IMR-90 (cell line): Measurements from ENCODE around the gene HDHD3. TPM values are rescaled to one million over a fixed set of nuclear protein-coding genes. Genes with fewer than 3 reads are reported as not detected.

Experiments
- ATAC-seq: fragments of 200-7000 bp; cut with Tn5 transposase; 2 replicates; pipeline ENCODE4 v1.9.1; 2020; ENCODE audit warnings: low read depth, mild to moderate bottlenecking, moderate library complexity
- BruUV-seq: library from RNA; stranded (reverse); fragments of 400-500 nt; replicated peaks from 2 replicates; lab custom pipeline; 2021; lab: Mats Ljungman, UMichigan
- CTCF ChIA-PET: fragments of 300-600 bp; formaldehyde crosslinking; extraction: SDS; loops from one replicate; lab custom pipeline; 2021; ENCODE audit warnings: antibody characterized with exemption; lab: Yijun Ruan, JAX
- POLR2A ChIA-PET: fragments of 300-600 bp; sonication (Branson Sonifier 250); formaldehyde crosslinking; loops from one replicate; lab custom pipeline; 2022; ENCODE audit warnings: antibody characterized with exemption; ENCODE audit not compliant: unreplicated experiment; lab: Charles Lee
- DNase-seq: peaks from one replicate; pipeline ENCODE4 v3.0.0; 2013
- H2AFZ ChIP-seq: replicated peaks from 2 replicates; pipeline ENCODE3; 2013; ENCODE audit warnings: low read length, mild to moderate bottlenecking; ENCODE audit not compliant: poor library complexity
- H2AK5ac ChIP-seq: 2 replicates; pipeline ENCODE4 v1.6.1; 2013; ENCODE audit warnings: low read depth, low read length, inconsistent platforms
- H2AK9ac ChIP-seq: replicated peaks from 2 replicates; pipeline ENCODE3; 2013; ENCODE audit warnings: mild to moderate bottlenecking, low read depth, low read length, moderate library complexity; ENCODE audit not compliant: poor library complexity
- H2BK120ac ChIP-seq: 2 replicates; pipeline ENCODE4 v1.6.1; 2013; ENCODE audit warnings: low read depth, low read length, inconsistent platforms
- H2BK15ac ChIP-seq: 3 replicates; pipeline ENCODE4 v1.6.1; 2013; ENCODE audit warnings: low read depth, low read length, inconsistent platforms
- H2BK20ac ChIP-seq: 2 replicates; pipeline ENCODE4 v1.6.1; 2013; ENCODE audit warnings: low read depth, mild to moderate bottlenecking, inconsistent platforms, low read length, moderate library complexity
- H2BK5ac ChIP-seq: 2 replicates; pipeline ENCODE4 v1.6.1; 2013; ENCODE audit warnings: mild to moderate bottlenecking, low read depth, low read length, inconsistent platforms; ENCODE audit not compliant: poor library complexity, severe bottlenecking
- H3K14ac ChIP-seq: replicated peaks from 2 replicates; pipeline ENCODE4 v1.6.1; 2013; ENCODE audit warnings: low read depth, low read length, inconsistent platforms
- H3K18ac ChIP-seq: 2 replicates; pipeline ENCODE4 v1.6.1; 2013; ENCODE audit warnings: low read depth, low read length, control low read depth
- H3K23ac ChIP-seq: 2 replicates; pipeline ENCODE4 v1.6.1; 2013; ENCODE audit warnings: low read depth, low read length, inconsistent platforms
- H3K27ac ChIP-seq: 2 replicates; pipeline ENCODE4 v1.5.1; 2013; ENCODE audit warnings: mild to moderate bottlenecking, control low read depth, low read length; ENCODE audit not compliant: insufficient read depth
- H3K27me3 ChIP-seq: 2 replicates; pipeline ENCODE4 v1.6.1; 2013; ENCODE audit warnings: low read length; ENCODE audit not compliant: control insufficient read depth, insufficient read depth
- H3K36me3 ChIP-seq: 2 replicates; pipeline ENCODE4 v1.6.1; 2013; ENCODE audit warnings: low read length, mixed read lengths; ENCODE audit not compliant: control insufficient read depth, insufficient read depth
- H3K4ac ChIP-seq: 2 replicates; pipeline ENCODE4 v1.6.1; 2013; ENCODE audit warnings: low read depth, low read length, inconsistent platforms
- H3K4me1 ChIP-seq: 2 replicates; pipeline ENCODE4 v1.6.1; 2013; ENCODE audit warnings: low read length, mixed read lengths; ENCODE audit not compliant: control insufficient read depth, insufficient read depth
- H3K4me2 ChIP-seq: 2 replicates; pipeline ENCODE4 v1.6.1; 2013; ENCODE audit warnings: low read depth, mild to moderate bottlenecking, control low read depth, low read length, moderate library complexity
- H3K4me3 ChIP-seq: 2 replicates; pipeline ENCODE4 v1.5.1; 2013; ENCODE audit warnings: low read depth, mild to moderate bottlenecking, control low read depth, low read length, moderate library complexity; ENCODE audit not compliant: insufficient read depth
- H3K56ac ChIP-seq: 2 replicates; pipeline ENCODE4 v1.6.1; 2013; ENCODE audit warnings: low read length, inconsistent platforms; ENCODE audit not compliant: insufficient read depth; ENCODE audit errors: extremely low read depth
- H3K79me1 ChIP-seq, 2 experiments: 2 replicates each; pipeline ENCODE4 v1.6.1; 2013; ENCODE audit warnings: low read length in 2 of 2, inconsistent platforms in 1 of 2, low read depth in 1 of 2
- H3K9ac ChIP-seq: 2 replicates; pipeline ENCODE4 v1.6.1; 2013; ENCODE audit warnings: low read depth, low read length, control low read depth
- H3K9me1 ChIP-seq: 2 replicates; pipeline ENCODE4 v1.6.1; 2013; ENCODE audit warnings: low read length, inconsistent platforms; ENCODE audit not compliant: insufficient read depth
- H3K9me3 ChIP-seq: 2 replicates; pipeline ENCODE4 v1.6.1; 2013; ENCODE audit warnings: low read length; ENCODE audit not compliant: control insufficient read depth, insufficient read depth
- H4K20me1 ChIP-seq: 2 replicates; pipeline ENCODE4 v1.6.1; 2013; ENCODE audit warnings: low read length, inconsistent platforms; ENCODE audit not compliant: insufficient read depth
- H4K5ac ChIP-seq: 2 replicates; pipeline ENCODE4 v1.6.1; 2013; ENCODE audit warnings: mild to moderate bottlenecking, low read depth, low read length, control low read depth
- H4K8ac ChIP-seq, 2 experiments: 2 replicates each; pipeline ENCODE4 v1.6.1; 2013; ENCODE audit warnings: low read depth in 2 of 2, low read length in 2 of 2, control low read depth in 1 of 2, inconsistent platforms in 1 of 2
- H4K91ac ChIP-seq: 2 replicates; pipeline ENCODE4 v1.6.1; 2013; ENCODE audit warnings: low read depth, low read length, inconsistent platforms; ENCODE audit not compliant: insufficient read depth
- BHLHE40 ChIP-seq: fragments of 150-350 bp; IDR thresholded peaks from 2 replicates; pipeline ENCODE4 v1.6.1; 2016; ENCODE audit warnings: mild to moderate bottlenecking, low read depth, low read length
- CEBPB ChIP-seq: IDR thresholded peaks from 2 replicates; pipeline ENCODE4 v1.6.1; 2012; ENCODE audit warnings: low read depth, low read length, improper control_type of control experiment
- CHD1 ChIP-seq: IDR thresholded peaks from 2 replicates; pipeline ENCODE4 v1.6.1; 2012; ENCODE audit warnings: low read depth, low read length, improper control_type of control experiment
- CTCF ChIP-seq: conservative IDR thresholded peaks from 2 replicates; pipeline ENCODE4 v1.5.1; 2012; ENCODE audit warnings: mild to moderate bottlenecking, low read depth, low read length, improper control_type of control experiment
- ELK1 ChIP-seq: fragments of 150-350 bp; IDR thresholded peaks from 2 replicates; pipeline ENCODE4 v1.6.1; 2016; ENCODE audit warnings: low read depth, mild to moderate bottlenecking, low read length, moderate library complexity, borderline replicate concordance
- FOS ChIP-seq: fragments of 150-350 bp; IDR thresholded peaks from 2 replicates; pipeline ENCODE4 v1.6.1; 2016; ENCODE audit warnings: low read depth, low read length
- MAFK ChIP-seq: IDR thresholded peaks from 2 replicates; pipeline ENCODE4 v1.6.1; 2012; ENCODE audit warnings: low read depth, low read length, improper control_type of control experiment
- MAZ ChIP-seq: IDR thresholded peaks from 2 replicates; pipeline ENCODE4 v1.6.1; 2012; ENCODE audit warnings: low read depth, mild to moderate bottlenecking, low read length, improper control_type of control experiment, moderate library complexity, borderline replicate concordance
- MXI1 ChIP-seq: IDR thresholded peaks from 2 replicates; pipeline ENCODE4 v1.6.1; 2012; ENCODE audit warnings: low read depth, mild to moderate bottlenecking, low read length, moderate library complexity, borderline replicate concordance
- NFE2L2 ChIP-seq: fragments of 150-350 bp; IDR thresholded peaks from 2 replicates; pipeline ENCODE4 v1.6.1; 2016; ENCODE audit warnings: low read depth, mild to moderate bottlenecking, low read length
- POLR2A ChIP-seq: IDR thresholded peaks from 2 replicates; pipeline ENCODE4 v1.6.1; 2012; ENCODE audit warnings: mild to moderate bottlenecking, low read depth, low read length
- RAD21 ChIP-seq: IDR thresholded peaks from 2 replicates; pipeline ENCODE4 v1.6.1; 2012; ENCODE audit warnings: low read length, improper control_type of control experiment
- RCOR1 ChIP-seq: IDR thresholded peaks from 2 replicates; pipeline ENCODE4 v1.6.1; 2012; ENCODE audit warnings: mild to moderate bottlenecking, low read length, improper control_type of control experiment; ENCODE audit not compliant: insufficient replicate concordance
- RFX5 ChIP-seq: IDR thresholded peaks from 2 replicates; pipeline ENCODE4 v1.8.0; 2012; ENCODE audit warnings: low read depth, mild to moderate bottlenecking, low read length, moderate library complexity
- SMC3 ChIP-seq: fragments of 150-350 bp; IDR thresholded peaks from 2 replicates; pipeline ENCODE4 v1.6.1; 2016; ENCODE audit warnings: low read depth, mild to moderate bottlenecking, antibody characterized with exemption, low read length, moderate library complexity
- USF2 ChIP-seq: fragments of 150-350 bp; IDR thresholded peaks from 2 replicates; pipeline ENCODE4 v1.6.1; 2017; ENCODE audit warnings: mild to moderate bottlenecking, antibody characterized with exemption, low read length, low read depth
- WGBS, 2 experiments: methylation state at CpG; one replicate each; pipeline versions ENCODE4 v1.1.5 to v1.1.7; 2013; ENCODE audit warnings: missing lambda C conversion rate in 2 of 2; ENCODE audit not compliant: insufficient read length in 1 of 2; ENCODE audit errors: extremely low coverage in 2 of 2; 5-methylcytosine and 5-hydroxymethylcytosine counted together
- dilution Hi-C: fragments of 300-500 bp; cut with HindIII; formaldehyde crosslinking; loops from one replicate; pipeline ENCODE4 v1.14.3; 2018; ENCODE audit warnings: low sequenced_read_pairs; ENCODE audit not compliant: unreplicated experiment
- in situ Hi-C: fragments of 300-500 bp; cut with MboI; formaldehyde crosslinking; loops from 3 replicates; pipeline ENCODE4 v1.14.3; 2019; ENCODE audit warnings: low sequenced_read_pairs, inconsistent platforms, mixed read lengths
- intact Hi-C: fragments of 100-400 bp; cut with micrococcal nuclease; formaldehyde crosslinking; loops from 2 replicates; pipeline ENCODE4 v1.10.0; 2022
- polyA plus RNA-seq, 3 experiments: library from polyadenylated mRNA; depleted of rRNA; stranded (reverse); fragments of >200 nt; gene quantifications; 2 replicates each; pipeline ENCODE4 v1.2.3, GENCODE V29; 2012; ENCODE audit warnings: low replicate concordance in 1 of 3
- total RNA-seq: library from RNA; depleted of rRNA; stranded (reverse); fragments of >200 nt; gene quantifications from 2 replicates; pipeline ENCODE4 v1.2.3, GENCODE V29; 2012

HDHD3 gene
- total and polyA plus RNA-seq, 2 of the 4 experiments (the other 2 are of a cell fraction), result 7.0 to 8.6 TPM

- Histone ChIP-seq H2AK9ac (no peak overlapping the region), H3K18ac (no peak overlapping the region), H4K20me1 (no peaks in the 10 kb centered on the region), H3K4me1 (no peaks in the 10 kb centered on the region), H3K4ac (no peak overlapping the region), H4K91ac (no peak overlapping the region), H3K4me2 (no peak overlapping the region; the same call in 1 of the 2 replicates), H3K9ac (no peak overlapping the region), H3K36me3 (no peaks in the 10 kb centered on the region), H2AK5ac (no peak overlapping the region), H4K8ac (no peak overlapping the region), H2BK120ac (no peak overlapping the region), H3K9me1 (peaks cover 3% of the 10 kb centered on the region; the same call in 1 of the 2 replicates), H3K9me3 (no peaks in the 10 kb centered on the region), H3K27me3 (peaks cover 35% of the 10 kb centered on the region), H3K4me3 (no peak overlapping the region), H3K27ac (no peak overlapping the region), H2BK20ac (no peak overlapping the region), H2BK5ac (no peak overlapping the region), H3K14ac (no peak overlapping the region), H3K56ac (no peak overlapping the region), H4K5ac (no peak overlapping the region), H3K79me1 (no peaks in the 10 kb centered on the region), H2BK15ac (no peak overlapping the region), H2AFZ (no peak overlapping the region), H3K23ac (no peak overlapping the region)
- ChIA-PET POLR2A (no interaction called here), CTCF (interaction anchor here (0.7 kb wide), 1 partner anchor 21 kb away, joined by 6 read pairs; the partner anchor contains the start of gene WDR31)
- intact Hi-C loops, result no loop called here
- dilution Hi-C loops, result no loop called here
- WGBS, 2 experiments, result no CpG with 5 or more reads among the region's 7 CpGs
- peak; percentile 52 for DNase-seq
- BruUV-seq, result no TSS peak
- ATAC-seq, result peak; percentile 94
- no peak for TF ChIP-seq BHLHE40
- TF ChIP-seq FOS, result no peak
- no peak for TF ChIP-seq RFX5
- no peak for TF ChIP-seq CHD1
- TF ChIP-seq USF2, result no peak
- no peak for TF ChIP-seq CTCF
- no peak for TF ChIP-seq POLR2A
- no peak for TF ChIP-seq MXI1
- no peak for TF ChIP-seq MAFK
- TF ChIP-seq RAD21, result no peak
- no peak for TF ChIP-seq NFE2L2
- TF ChIP-seq RCOR1, result no peak
- no peak for TF ChIP-seq SMC3
- TF ChIP-seq ELK1, result no peak
- TF ChIP-seq CEBPB, result no peak
- TF ChIP-seq MAZ, result no peak
- in situ Hi-C loops, result no loop called here
These were observed 15.3 kb downstream of the HDHD3 start for GRCh38 chr9:113361304-113362018.
